Left renal pelvis (tissue), 4 donors: ENCODE results near the gene LAMA3. TPM values are rescaled to one million over a fixed set of nuclear protein-coding genes. Genes with fewer than 3 reads are reported as not detected.

Source experiments
- DNase-seq, 4 donors: peaks; one replicate each; pipeline ENCODE4 v3.0.0-alpha.2; 2013; ENCODE audit warnings: low read depth in 4 of 4, low spot score in 3 of 4
- polyA plus RNA-seq, 4 donors: library from polyadenylated mRNA; unstranded; fragments of 120-200 nt; gene quantifications; one replicate each; pipeline ENCODE4 v1.2.1, GENCODE V29; 2013; ENCODE audit not compliant: insufficient read length in 4 of 4

LAMA3 gene
- polyA plus RNA-seq, 4 donors = 1.5 to 3.1 (median 2.5) TPM

- DNase-seq = no peak
These were observed 22.1 kb upstream of the LAMA3 start for GRCh38 chr18:23667114-23667513.

GRCh38 chr18:23668731-23669130, 20.5 kb upstream of the LAMA3 start:
- DNase-seq = no peak

GRCh38 chr18:23669202-23669766, 20.0 kb upstream of the LAMA3 start:
- no peak for DNase-seq

GRCh38 chr18:23669804-23670405, 19.3 kb upstream of the LAMA3 start:
- no peak for DNase-seq

DNA sequence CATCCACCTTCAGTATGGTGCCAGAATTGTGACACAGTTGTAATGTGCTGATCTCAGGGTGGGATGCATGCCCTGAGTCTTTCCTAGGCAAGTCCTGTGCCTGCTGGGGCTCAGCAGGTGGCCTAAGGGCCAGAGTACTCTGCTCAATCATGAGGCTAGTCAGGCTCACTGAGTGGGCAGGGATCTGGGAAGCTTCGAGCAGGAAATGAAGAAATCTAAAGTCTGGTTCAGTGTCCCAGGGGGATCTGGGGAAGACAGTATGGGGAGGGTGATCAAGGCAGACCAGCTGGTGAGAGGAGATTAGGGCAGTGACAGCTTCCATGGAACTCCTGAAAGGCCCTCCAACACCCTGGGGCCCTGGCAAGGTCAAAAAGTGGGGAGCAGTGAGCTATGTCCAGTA, 17.7 kb upstream of the LAMA3 start:
- DNase-seq = no peak

DNA sequence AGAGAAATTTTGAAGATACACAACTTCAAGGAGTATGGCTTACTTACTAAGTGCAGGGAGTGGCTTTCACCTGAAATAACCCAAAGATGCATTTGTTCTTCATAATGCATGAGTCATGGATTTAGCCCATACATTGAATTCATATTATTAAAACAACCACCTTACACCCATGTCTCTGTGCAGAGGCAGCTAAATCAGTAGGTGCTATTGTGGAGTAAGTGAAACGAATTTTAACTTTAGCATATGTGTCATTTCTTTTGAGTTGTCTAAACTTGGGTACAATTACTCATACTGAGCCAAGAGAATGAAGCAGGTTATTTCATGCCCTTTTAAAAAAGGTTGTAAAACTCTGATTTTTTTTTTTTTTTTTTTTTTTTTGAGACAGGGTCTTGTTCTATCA, 15.5 kb upstream of the LAMA3 start:
- no peak for DNase-seq

DNA sequence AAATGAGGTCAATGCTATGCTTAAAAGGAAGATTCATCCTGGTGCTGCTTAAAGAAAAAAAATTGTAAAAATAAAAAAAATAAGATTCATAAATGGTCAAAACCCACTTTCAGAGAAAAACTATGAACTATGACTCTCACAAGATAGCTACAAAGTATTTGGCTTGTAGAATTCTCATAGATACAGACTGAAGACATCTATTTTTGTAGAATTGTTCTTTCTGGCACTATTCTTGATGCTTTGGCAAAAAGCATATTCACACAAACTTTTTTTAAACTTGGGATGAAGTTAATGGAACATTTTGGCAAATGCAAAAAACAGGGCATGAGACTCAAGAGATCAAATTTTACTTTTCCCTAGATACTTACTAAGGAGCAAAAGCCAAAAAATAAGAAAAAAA, 14.0 kb upstream of the LAMA3 start:
- DNase-seq = no peak

- no peak for DNase-seq
These were observed 13.4 kb upstream of the LAMA3 start for GRCh38 chr18:23675896-23676295.

GRCh38 chr18:23682045-23682444, 7.2 kb upstream of the LAMA3 start:
- no peak for DNase-seq

GRCh38 chr18:23682472-23682871, 6.8 kb upstream of the LAMA3 start:
- no peak for DNase-seq

DNA sequence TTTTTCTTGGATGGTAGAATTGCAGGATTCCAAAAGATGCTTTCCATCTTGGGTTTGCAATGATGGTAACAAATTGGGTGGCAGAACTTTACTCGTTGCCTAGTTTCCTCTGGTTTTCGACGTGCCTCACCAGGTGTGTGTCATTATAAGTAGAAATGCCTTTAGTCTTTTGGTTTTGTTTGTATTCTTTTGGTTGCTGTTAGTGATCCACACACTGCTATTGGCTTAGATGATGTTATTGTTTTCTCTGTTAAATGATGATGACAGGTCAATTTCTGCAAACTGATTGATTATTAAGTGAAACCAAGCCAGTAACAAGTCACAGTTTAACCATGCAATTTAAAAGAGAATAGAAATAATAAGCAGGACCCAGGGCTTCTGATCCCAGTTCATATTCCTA, 6.1 kb upstream of the LAMA3 start:
- DNase-seq = no peak

- DNase-seq = no peak
These were observed 5.6 kb upstream of the LAMA3 start for GRCh38 chr18:23683671-23684070.

DNA sequence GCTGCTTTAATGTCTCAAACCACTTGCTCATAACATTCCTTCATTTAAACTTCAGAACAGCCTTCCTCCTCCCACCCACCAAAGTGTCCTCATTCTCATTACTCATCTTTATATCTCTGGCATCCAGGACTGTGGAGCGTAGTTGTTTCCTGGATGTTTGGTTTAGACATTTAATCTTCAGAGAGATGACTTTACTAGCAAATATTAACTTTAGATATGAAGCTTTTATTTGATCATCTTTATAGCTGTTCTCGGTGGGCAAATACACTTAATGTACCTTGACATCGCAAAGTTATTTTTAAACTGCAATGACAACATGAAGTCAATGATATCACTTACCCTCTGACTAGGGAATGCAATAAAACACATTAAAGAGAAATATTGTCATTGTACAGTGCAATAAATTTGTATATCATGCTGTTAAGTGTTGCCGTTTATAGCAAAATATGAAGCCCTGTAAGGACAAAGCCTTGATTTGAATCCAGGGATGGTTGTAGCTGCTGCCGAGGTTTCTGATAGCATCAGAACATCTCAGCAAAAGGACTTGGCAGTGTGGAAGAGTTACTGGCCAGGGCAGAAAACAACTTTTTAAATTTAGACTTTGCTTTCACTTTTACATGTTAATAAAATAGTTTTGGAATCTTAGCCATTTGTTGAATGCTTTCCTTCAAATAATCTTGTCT, 4.6 kb upstream of the LAMA3 start:
- no peak for DNase-seq

GRCh38 chr18:23688528-23688927, 725 bp upstream of the LAMA3 start:
- DNase-seq = no peak

- DNase-seq = no peak
These were observed 607 bp downstream of the LAMA3 start for GRCh38 chr18:23689616-23690504.

DNA sequence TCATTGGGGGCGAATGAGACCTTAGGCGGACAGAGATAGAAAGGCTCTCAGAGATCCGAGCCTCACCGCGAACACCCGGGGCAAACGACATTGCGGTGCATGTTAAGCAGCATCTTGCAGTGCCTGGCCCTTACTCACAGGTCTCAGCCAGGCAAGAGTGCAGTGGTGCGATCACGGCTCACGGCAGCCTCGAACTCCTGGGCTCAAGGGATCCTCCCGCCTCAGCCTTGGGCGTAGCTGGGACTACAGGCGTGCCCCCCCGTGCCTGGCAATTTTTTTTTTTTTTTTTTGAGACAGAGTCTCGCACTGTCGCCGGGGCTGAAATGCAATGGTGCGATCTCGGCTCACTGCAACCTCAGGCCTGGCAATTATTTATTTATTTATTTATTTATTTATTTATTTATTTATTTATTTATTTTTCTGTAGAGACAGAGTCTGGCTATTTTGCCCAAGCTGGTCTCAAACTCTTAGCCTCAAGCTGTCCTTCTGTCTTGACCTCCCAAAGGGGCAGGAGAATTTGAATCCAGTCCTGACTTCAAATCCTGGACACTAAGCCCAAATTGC, 1.3 kb downstream of the LAMA3 start:
- DNase-seq = no peak

DNA sequence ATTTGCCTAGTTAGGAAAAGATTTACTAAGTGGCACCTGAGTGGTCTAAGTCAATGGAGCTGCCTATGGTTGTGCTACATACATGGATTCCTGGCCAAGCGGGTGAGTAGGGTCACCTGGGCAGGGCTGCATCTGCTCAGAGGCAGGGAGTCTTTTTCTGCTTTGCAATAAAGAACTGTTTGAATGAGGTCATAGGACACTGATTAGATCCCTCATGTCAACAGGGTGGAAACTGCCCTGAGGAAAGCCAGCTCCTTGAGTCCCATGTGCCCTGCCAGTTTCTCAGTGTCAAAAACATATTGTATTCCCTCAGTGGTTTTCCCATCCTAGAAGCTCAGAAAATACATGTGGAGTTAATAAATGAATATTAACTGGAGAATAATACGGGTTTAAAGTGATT, 4.6 kb downstream of the LAMA3 start:
- no peak for DNase-seq

DNA sequence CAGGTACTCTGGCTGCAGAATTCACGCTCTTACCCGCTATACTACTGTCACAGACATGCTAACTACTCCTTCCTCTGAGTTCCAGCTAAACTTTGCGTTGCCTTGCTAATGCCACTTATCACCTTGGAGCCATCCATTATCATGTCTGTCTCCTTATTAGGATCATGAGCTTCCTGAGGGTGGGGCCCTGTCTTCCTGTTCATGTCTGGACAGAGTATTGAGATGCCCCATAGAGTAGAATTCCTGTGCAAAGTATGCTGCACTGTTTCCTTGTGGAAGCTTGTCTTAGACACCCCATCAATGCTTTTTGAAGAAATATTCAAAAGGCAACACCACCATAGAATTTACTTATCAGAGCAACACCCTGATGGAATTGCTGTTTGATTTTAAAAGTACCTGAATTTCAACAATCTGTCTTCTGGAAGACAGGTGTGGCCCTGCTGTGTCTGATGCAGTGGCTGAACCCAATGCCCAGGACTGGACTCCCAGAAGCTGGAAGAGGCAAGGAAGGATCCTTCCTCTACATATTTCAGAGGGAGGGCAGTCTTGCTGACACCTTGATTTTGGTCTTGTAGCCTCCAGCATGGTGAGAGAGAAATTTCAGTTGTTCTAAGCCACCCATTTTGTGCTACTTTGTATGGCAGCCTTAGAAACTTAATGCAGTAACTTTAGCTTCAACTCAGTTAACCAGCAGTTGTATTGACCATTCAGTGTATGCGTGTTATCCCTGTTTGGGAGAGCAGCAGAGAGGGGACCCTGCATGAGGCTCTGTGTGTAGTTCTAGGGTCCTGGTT, 5.6 kb downstream of the LAMA3 start:
- DNase-seq = no peak

GRCh38 chr18:23701017-23701416, 11.8 kb downstream of the LAMA3 start:
- DNase-seq = no peak

DNA sequence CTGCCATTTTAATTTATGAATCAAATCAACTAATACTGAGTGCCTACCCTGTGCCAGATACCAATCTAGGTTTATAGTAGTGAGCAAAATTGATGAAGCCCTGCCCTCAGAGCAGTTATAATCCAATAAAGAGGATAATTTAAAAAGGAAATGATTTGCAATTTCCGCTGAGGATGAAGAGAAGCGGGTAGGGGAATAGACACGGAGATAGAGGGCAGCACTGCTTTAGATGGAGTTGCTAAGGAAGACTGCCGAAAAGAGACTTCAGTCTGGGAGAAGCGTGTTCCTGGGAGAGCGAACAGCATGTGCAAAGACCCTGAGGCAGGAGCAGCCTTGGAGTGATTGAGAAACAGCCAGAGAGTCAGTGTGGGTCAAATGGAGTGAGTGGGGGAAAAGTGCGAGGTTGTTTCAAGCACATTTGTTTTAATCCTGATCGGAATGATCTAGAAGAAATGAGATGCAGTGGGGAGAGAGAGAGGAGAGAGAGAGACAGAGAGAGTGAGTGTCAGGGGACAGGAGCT, 12.4 kb downstream of the LAMA3 start:
- no peak for DNase-seq
